Fibroblast of lung (primary cell): ENCODE measurements around the gene GALR2. TPM values are rescaled to one million over a fixed set of nuclear protein-coding genes. Genes with fewer than 3 reads are reported as not detected.
"Not testable (repeated sequence)": the region's sequence is repeated elsewhere in the genome, so short reads cannot be mapped to it uniquely, and the experiment has no call there.

ENCODE experiments used
- DNase-seq, 2 donors: peaks; one replicate each; pipeline versions ENCODE4 v3.0.0 to v3.0.0-alpha.2; 2010; ENCODE audit warnings: low read depth in 2 of 2
- H2AFZ ChIP-seq: 2 replicates; pipeline ENCODE4 v1.5.1; 2012; ENCODE audit warnings: low read length, control low read depth, inconsistent platforms
- H3K27ac ChIP-seq: 2 replicates; pipeline ENCODE4 v1.5.1; 2011; ENCODE audit warnings: low read length, control low read depth; ENCODE audit not compliant: insufficient read depth
- H3K27me3 ChIP-seq: 2 replicates; pipeline ENCODE4 v1.5.1; 2011; ENCODE audit warnings: mild to moderate bottlenecking, low read length; ENCODE audit not compliant: control insufficient read depth, insufficient read depth
- H3K36me3 ChIP-seq: 2 replicates; pipeline ENCODE4 v1.5.1; 2011; ENCODE audit warnings: low read length; ENCODE audit not compliant: control insufficient read depth, insufficient read depth
- H3K4me1 ChIP-seq: 2 replicates; pipeline ENCODE4 v1.5.1; 2011; ENCODE audit warnings: low read length; ENCODE audit not compliant: control insufficient read depth, insufficient read depth; ENCODE audit errors: extremely low read depth
- H3K4me2 ChIP-seq: 2 replicates; pipeline ENCODE4 v1.5.1; 2011; ENCODE audit warnings: low read length, control low read depth; ENCODE audit not compliant: insufficient read depth; ENCODE audit errors: extremely low read depth
- H3K4me3 ChIP-seq, 4 experiments: fragments of 200-600 bp in 1 of 4; sonication (generic) in 1 of 4; replicated peaks in 1 of 4; 2 replicates each; pipeline ENCODE4 v1.5.1; 2011 to 2016; ENCODE audit warnings: low read length in 4 of 4, low read depth in 3 of 4, mild to moderate bottlenecking in 3 of 4, control low read depth in 2 of 4, inconsistent platforms in 1 of 4, mixed read lengths in 1 of 4; ENCODE audit not compliant: insufficient read depth in 1 of 4; ENCODE audit errors: control extremely low read depth in 1 of 4
- H3K79me2 ChIP-seq: 2 replicates; pipeline ENCODE4 v1.5.1; 2012; ENCODE audit warnings: mild to moderate bottlenecking, low read length, inconsistent platforms; ENCODE audit not compliant: control insufficient read depth, insufficient read depth
- H3K9ac ChIP-seq: 2 replicates; pipeline ENCODE4 v1.5.1; 2011; ENCODE audit warnings: mild to moderate bottlenecking, low read length, control low read depth; ENCODE audit not compliant: insufficient read depth
- H3K9me3 ChIP-seq: 2 replicates; pipeline ENCODE4 v1.5.1; 2012; ENCODE audit warnings: low read depth, low read length; ENCODE audit not compliant: control insufficient read depth, insufficient read depth
- H4K20me1 ChIP-seq: 2 replicates; pipeline ENCODE4 v1.5.1; 2011; ENCODE audit warnings: low read length; ENCODE audit not compliant: control insufficient read depth, insufficient read depth; ENCODE audit errors: extremely low read depth
- EZH2 ChIP-seq: IDR thresholded peaks from 2 replicates; pipeline ENCODE4 v1.5.1; 2012; ENCODE audit warnings: low read length, control low read depth, mild to moderate bottlenecking; ENCODE audit errors: missing control alignments
- polyA plus RNA-seq, 2 donors: library from polyadenylated mRNA; depleted of rRNA in 1 of 2; stranded (reverse) in 1 of 2; unstranded in 1 of 2; fragments of >200 nt; gene quantifications; 2 replicates each; pipeline ENCODE4 v1.2.1, GENCODE V29; 2011 to 2012; ENCODE audit warnings: missing spikeins in 1 of 2
- total RNA-seq: library from RNA; depleted of rRNA; stranded (reverse); fragments of >200 nt; gene quantifications from 2 replicates; pipeline ENCODE4 v1.2.1, GENCODE V29; 2014
- TF ChIP-seq, protein P1 (sequence below), 2 donors: IDR thresholded peaks in 1 of 2; conservative IDR thresholded peaks in 1 of 2; 1 replicate in 1 of 2; 2 replicates in 1 of 2; pipeline ENCODE4 v1.5.1; 2011 to 2012; ENCODE audit warnings: low read length in 2 of 2, control low read depth in 1 of 2, inconsistent platforms in 1 of 2, low read depth in 1 of 2, mild to moderate bottlenecking in 1 of 2

Gene GALR2
- total and polyA plus RNA-seq, 2 donors (not counting 1 experiment from before 2014, with no cell fraction given) = not detected

DNA sequence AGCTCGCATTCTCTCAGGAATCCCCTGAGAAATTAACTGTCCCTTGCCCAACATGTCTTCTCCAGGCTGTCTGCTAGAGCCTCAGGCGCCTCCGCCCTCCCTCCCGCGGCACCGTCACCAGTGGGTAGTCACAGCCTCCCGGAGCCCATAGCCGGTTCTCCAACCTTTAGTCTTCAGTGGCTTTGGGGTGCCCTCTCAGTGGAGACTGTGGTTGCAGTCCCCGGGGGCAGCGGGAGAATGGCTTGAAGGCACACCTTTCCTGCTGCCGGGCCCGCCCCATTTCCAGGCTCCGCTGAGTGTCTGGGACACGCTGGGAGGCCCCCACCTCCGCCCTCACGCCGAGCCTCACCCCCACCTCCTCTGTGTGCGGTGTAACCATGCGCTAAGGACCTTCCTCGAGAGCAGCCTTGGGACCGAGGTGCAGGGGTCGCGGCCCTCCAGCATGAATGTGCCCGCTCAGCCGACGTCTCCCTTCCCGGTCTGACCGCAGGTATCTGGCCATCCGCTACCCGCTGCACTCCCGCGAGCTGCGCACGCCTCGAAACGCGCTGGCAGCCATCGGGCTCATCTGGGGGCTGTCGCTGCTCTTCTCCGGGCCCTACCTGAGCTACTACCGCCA lies 1.7 kb downstream of the GALR2 start:
- Histone ChIP-seq H3K27me3 (peaks cover 65% of the 10 kb centered on the region), H3K4me1 (no peaks in the 10 kb centered on the region), H3K27ac (no peak overlapping the region), H3K4me2 (no peak overlapping the region), H4K20me1 (no peaks in the 10 kb centered on the region), H3K36me3 (no peaks in the 10 kb centered on the region), H3K9ac (no peak overlapping the region), H3K79me2 (peaks cover 13% of the 10 kb centered on the region), H2AFZ (no peak overlapping the region), H3K4me3 (no peak overlapping the region), H3K9me3 (no peaks in the 10 kb centered on the region)
- DNase-seq = no peak
- TF ChIP-seq EZH2 = no peak
- TF ChIP-seq, protein P1, sequence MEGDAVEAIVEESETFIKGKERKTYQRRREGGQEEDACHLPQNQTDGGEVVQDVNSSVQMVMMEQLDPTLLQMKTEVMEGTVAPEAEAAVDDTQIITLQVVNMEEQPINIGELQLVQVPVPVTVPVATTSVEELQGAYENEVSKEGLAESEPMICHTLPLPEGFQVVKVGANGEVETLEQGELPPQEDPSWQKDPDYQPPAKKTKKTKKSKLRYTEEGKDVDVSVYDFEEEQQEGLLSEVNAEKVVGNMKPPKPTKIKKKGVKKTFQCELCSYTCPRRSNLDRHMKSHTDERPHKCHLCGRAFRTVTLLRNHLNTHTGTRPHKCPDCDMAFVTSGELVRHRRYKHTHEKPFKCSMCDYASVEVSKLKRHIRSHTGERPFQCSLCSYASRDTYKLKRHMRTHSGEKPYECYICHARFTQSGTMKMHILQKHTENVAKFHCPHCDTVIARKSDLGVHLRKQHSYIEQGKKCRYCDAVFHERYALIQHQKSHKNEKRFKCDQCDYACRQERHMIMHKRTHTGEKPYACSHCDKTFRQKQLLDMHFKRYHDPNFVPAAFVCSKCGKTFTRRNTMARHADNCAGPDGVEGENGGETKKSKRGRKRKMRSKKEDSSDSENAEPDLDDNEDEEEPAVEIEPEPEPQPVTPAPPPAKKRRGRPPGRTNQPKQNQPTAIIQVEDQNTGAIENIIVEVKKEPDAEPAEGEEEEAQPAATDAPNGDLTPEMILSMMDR (conservative IDR thresholded peaks at IDR 0.05 in 1 of 2, IDR thresholded peaks at IDR 0.05 in 1 of 2; ENCODE audit: low read depth in 1 of 2, low read length in 2 of 2) = no peak

DNA sequence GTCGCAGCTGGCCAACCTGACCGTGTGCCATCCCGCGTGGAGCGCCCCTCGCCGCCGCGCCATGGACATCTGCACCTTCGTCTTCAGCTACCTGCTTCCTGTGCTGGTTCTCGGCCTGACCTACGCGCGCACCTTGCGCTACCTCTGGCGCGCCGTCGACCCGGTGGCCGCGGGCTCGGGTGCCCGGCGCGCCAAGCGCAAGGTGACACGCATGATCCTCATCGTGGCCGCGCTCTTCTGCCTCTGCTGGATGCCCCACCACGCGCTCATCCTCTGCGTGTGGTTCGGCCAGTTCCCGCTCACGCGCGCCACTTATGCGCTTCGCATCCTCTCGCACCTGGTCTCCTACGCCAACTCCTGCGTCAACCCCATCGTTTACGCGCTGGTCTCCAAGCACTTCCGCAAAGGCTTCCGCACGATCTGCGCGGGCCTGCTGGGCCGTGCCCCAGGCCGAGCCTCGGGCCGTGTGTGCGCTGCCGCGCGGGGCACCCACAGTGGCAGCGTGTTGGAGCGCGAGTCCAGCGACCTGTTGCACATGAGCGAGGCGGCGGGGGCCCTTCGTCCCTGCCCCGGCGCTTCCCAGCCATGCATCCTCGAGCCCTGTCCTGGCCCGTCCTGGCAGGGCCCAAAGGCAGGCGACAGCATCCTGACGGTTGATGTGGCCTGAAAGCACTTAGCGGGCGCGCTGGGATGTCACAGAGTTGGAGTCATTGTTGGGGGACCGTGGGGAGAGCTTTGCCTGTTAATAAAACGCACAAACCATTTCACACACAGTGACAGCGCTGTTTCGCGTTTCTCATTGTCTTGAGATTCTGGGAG lies 2.4 kb downstream of the GALR2 start:
- no peaks in the 10 kb centered on the region for H3K4me1 ChIP-seq
- H3K9ac ChIP-seq = no peak overlapping the region
- DNase-seq = no peak
- H2AFZ ChIP-seq = no peak overlapping the region
- H3K4me2 ChIP-seq = no peak overlapping the region
- no peaks in the 10 kb centered on the region for H4K20me1 ChIP-seq
- H3K27ac ChIP-seq = no peak overlapping the region
- H3K27me3 ChIP-seq = peaks cover 65% of the 10 kb centered on the region
- H3K79me2 ChIP-seq = peaks cover 6% of the 10 kb centered on the region
- H3K36me3 ChIP-seq = no peaks in the 10 kb centered on the region
- H3K4me3 ChIP-seq = no peak overlapping the region
- peak; percentile 36 for TF ChIP-seq EZH2
- TF ChIP-seq, protein P1 (conservative IDR thresholded peaks at IDR 0.05 in 1 of 2, IDR thresholded peaks at IDR 0.05 in 1 of 2; ENCODE audit: low read depth in 1 of 2, low read length in 2 of 2) = no peak
- H3K9me3 ChIP-seq = no peaks in the 10 kb centered on the region

DNA sequence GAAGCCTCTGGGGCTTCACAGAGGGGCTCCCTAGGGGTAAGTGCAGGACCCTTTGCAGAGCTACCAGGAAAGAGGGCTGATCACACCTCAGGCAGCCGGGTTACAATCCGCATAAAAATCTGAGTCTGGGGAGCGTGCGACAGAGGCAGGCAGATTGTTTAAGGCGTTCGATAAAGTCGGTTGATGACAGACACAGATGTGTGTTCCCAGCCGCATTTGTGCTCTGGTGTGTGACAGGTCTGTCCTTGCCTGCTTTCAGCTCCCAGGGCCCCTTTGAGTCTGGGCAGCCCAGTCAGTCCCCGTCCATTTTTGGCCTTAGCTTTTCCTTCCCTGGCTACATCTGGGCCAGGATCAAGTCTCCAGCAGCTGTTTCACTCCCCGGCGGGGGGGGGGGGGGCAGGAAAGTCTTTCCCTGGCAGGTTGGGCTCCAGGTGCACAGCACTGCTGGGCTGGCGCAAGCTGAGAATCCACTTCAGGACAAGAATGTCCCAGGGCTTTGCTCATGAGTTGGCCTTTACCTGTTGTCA lies 3.1 kb downstream of the GALR2 start:
- no peak overlapping the region for H3K27ac ChIP-seq
- H3K4me2 ChIP-seq = no peak overlapping the region
- peaks cover 2% of the 10 kb centered on the region for H3K36me3 ChIP-seq
- DNase-seq = no peak
- H3K9ac ChIP-seq = no peak overlapping the region
- TF ChIP-seq, protein P1 (conservative IDR thresholded peaks at IDR 0.05 in 1 of 2, IDR thresholded peaks at IDR 0.05 in 1 of 2; ENCODE audit: low read depth in 1 of 2, low read length in 2 of 2) = no peak
- TF ChIP-seq EZH2 = peak; percentile 37
- no peaks in the 10 kb centered on the region for H3K4me1 ChIP-seq
- H4K20me1 ChIP-seq = no peaks in the 10 kb centered on the region
- H2AFZ ChIP-seq = no peak overlapping the region
- peaks cover 65% of the 10 kb centered on the region for H3K27me3 ChIP-seq
- no peak overlapping the region for H3K4me3 ChIP-seq
- no peaks in the 10 kb centered on the region for H3K9me3 ChIP-seq
- peaks cover 2% of the 10 kb centered on the region for H3K79me2 ChIP-seq

DNA sequence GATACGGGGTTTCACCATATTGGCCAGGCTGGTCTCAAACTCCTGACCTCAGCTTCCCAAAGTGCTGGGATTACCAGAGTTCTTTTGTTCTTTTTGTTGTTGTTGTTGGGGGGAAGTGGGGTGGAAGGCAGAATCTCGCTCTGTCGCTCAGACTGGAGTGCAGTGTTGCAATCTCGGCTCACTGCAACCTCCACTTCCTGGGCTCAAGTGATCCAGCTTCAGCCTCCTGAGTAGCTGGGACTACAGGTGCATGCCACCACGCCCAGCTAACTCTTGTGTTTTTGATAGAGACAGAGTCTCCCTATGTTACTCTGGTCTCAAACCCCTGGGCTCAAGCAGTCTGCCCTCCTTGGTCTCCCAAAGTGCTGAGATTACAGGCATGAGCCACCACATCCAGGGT lies 3.8 kb downstream of the GALR2 start:
- not testable (repeated sequence) for H3K79me2 ChIP-seq, H3K4me3 ChIP-seq, H3K36me3 ChIP-seq, H3K4me1 ChIP-seq, H3K27ac ChIP-seq, H3K9ac ChIP-seq, DNase-seq, H3K9me3 ChIP-seq, H3K4me2 ChIP-seq, H4K20me1 ChIP-seq, H2AFZ ChIP-seq
- H3K27me3 ChIP-seq = peaks cover 65% of the 10 kb centered on the region
